H9 (cell line): ENCODE measurements around the gene SHISA3. TPM values are rescaled to one million over a fixed set of nuclear protein-coding genes. Genes with fewer than 3 reads are reported as not detected.

Experiments
- DNase-seq: peaks from one replicate; pipeline ENCODE4 v3.0.0-alpha.2; 2017
- H2AFZ ChIP-seq: one replicate; pipeline ENCODE4 v1.6.1; 2013; ENCODE audit warnings: mild to moderate bottlenecking, low read length, control low read depth, moderate library complexity
- H2AK5ac ChIP-seq: 2 replicates; pipeline ENCODE4 v1.6.1; 2013; ENCODE audit warnings: low read length, control low read depth, mixed read lengths; ENCODE audit not compliant: insufficient read length
- H2BK120ac ChIP-seq: one replicate; pipeline ENCODE4 v1.6.1; 2013; ENCODE audit warnings: low read depth, mild to moderate bottlenecking, low read length, control low read depth, inconsistent platforms; ENCODE audit not compliant: poor library complexity, severe bottlenecking
- H2BK12ac ChIP-seq: 2 replicates; pipeline ENCODE4 v1.6.1; 2013; ENCODE audit warnings: low read length, control low read depth, mixed read lengths, low read depth; ENCODE audit not compliant: insufficient read length
- H2BK15ac ChIP-seq: 2 replicates; pipeline ENCODE4 v1.6.1; 2013; ENCODE audit warnings: low read depth, low read length, control low read depth
- H2BK20ac ChIP-seq: one replicate; pipeline ENCODE4 v1.6.1; 2013; ENCODE audit warnings: low read depth, mild to moderate bottlenecking, low read length, control low read depth, inconsistent platforms; ENCODE audit not compliant: poor library complexity, severe bottlenecking
- H2BK5ac ChIP-seq: 2 replicates; pipeline ENCODE4 v1.6.1; 2013; ENCODE audit warnings: low read length, control low read depth, mixed read lengths; ENCODE audit not compliant: insufficient read length
- H3K14ac ChIP-seq: 2 replicates; pipeline ENCODE4 v1.6.1; 2013; ENCODE audit warnings: low read length, control low read depth; ENCODE audit not compliant: insufficient read depth
- H3K18ac ChIP-seq: 2 replicates; pipeline ENCODE4 v1.6.1; 2013; ENCODE audit warnings: low read depth, mild to moderate bottlenecking, mixed read lengths, low read length, control low read depth; ENCODE audit not compliant: insufficient read length
- H3K23ac ChIP-seq: 2 replicates; pipeline ENCODE4 v1.6.1; 2013; ENCODE audit warnings: low read length, control low read depth, mixed read lengths, low read depth; ENCODE audit not compliant: insufficient read length
- H3K23me2 ChIP-seq: 2 replicates; pipeline ENCODE4 v1.6.1; 2013; ENCODE audit warnings: low read depth, mild to moderate bottlenecking, mixed read lengths, low read length, control low read depth; ENCODE audit not compliant: insufficient read length, poor library complexity, severe bottlenecking
- H3K27ac ChIP-seq: 2 replicates; pipeline ENCODE4 v1.5.1; 2013; ENCODE audit warnings: low read length, control low read depth, mixed read lengths, low read depth; ENCODE audit not compliant: insufficient read length
- H3K27me3 ChIP-seq: 2 replicates; pipeline ENCODE4 v1.6.1; 2013; ENCODE audit warnings: low read length, control low read depth, inconsistent platforms; ENCODE audit not compliant: insufficient read depth
- H3K4ac ChIP-seq: 2 replicates; pipeline ENCODE4 v1.6.1; 2013; ENCODE audit warnings: low read depth, mild to moderate bottlenecking, control low read depth, inconsistent platforms, low read length, moderate library complexity
- H3K4me1 ChIP-seq: 2 replicates; pipeline ENCODE4 v1.6.1; 2013; ENCODE audit warnings: low read length, control low read depth, inconsistent platforms; ENCODE audit not compliant: insufficient read depth
- H3K4me2 ChIP-seq: 2 replicates; pipeline ENCODE4 v1.6.1; 2013; ENCODE audit warnings: low read length, control low read depth, mixed read lengths; ENCODE audit not compliant: insufficient read length, insufficient read depth
- H3K56ac ChIP-seq: 2 replicates; pipeline ENCODE4 v1.6.1; 2013; ENCODE audit warnings: low read depth, mild to moderate bottlenecking, mixed read lengths, low read length, control low read depth; ENCODE audit not compliant: insufficient read length
- H3K79me1 ChIP-seq: 2 replicates; pipeline ENCODE4 v1.6.1; 2013; ENCODE audit warnings: low read depth, mild to moderate bottlenecking, moderate library complexity, low read length, control low read depth, inconsistent platforms; ENCODE audit not compliant: insufficient read depth, poor library complexity, severe bottlenecking
- H3K79me2 ChIP-seq: 2 replicates; pipeline ENCODE4 v1.6.1; 2013; ENCODE audit warnings: low read length, control low read depth, inconsistent platforms; ENCODE audit not compliant: insufficient read depth
- H3K9ac ChIP-seq: 2 replicates; pipeline ENCODE4 v1.6.1; 2013; ENCODE audit warnings: low read length, control low read depth, mixed read lengths; ENCODE audit not compliant: insufficient read length; ENCODE audit errors: extremely low read depth
- H3K9me3 ChIP-seq: one replicate; pipeline ENCODE4 v1.6.1; 2013; ENCODE audit warnings: low read depth, low read length, inconsistent platforms; ENCODE audit not compliant: control insufficient read depth
- H3T11ph ChIP-seq: one replicate; pipeline ENCODE4 v1.6.1; 2013; ENCODE audit warnings: mild to moderate bottlenecking, low read length, control low read depth, inconsistent platforms
- H4K20me1 ChIP-seq: one replicate; pipeline ENCODE4 v1.6.1; 2013; ENCODE audit not compliant: control insufficient read depth, insufficient read length, insufficient read depth
- H4K5ac ChIP-seq: 2 replicates; pipeline ENCODE4 v1.6.1; 2013; ENCODE audit warnings: low read depth, mild to moderate bottlenecking, mixed read lengths, low read length, control low read depth; ENCODE audit not compliant: insufficient read length
- H4K8ac ChIP-seq: replicated peaks from 2 replicates; pipeline ENCODE4 v1.6.1; 2013; ENCODE audit warnings: low read length, control low read depth, mixed read lengths, low read depth; ENCODE audit not compliant: insufficient read length
- H4K91ac ChIP-seq: 2 replicates; pipeline ENCODE4 v1.6.1; 2013; ENCODE audit warnings: low read depth, mild to moderate bottlenecking, moderate library complexity, mixed read lengths, low read length, control low read depth; ENCODE audit not compliant: insufficient read length
- H3K27ac Mint-ChIP-seq, 3 experiments: 2 replicates in 2 of 3; 3 replicates in 1 of 3; pipeline ENCODE4 v1.8.0; 2020 to 2021; ENCODE audit warnings: mixed read lengths in 3 of 3, mild to moderate bottlenecking in 1 of 3, moderate library complexity in 1 of 3
- H3K27me3 Mint-ChIP-seq: 2 replicates; pipeline ENCODE4 v1.8.0; 2021; ENCODE audit warnings: low read depth, mild to moderate bottlenecking, moderate library complexity, mixed read lengths
- H3K36me3 Mint-ChIP-seq, 3 experiments: 2 replicates in 2 of 3; 3 replicates in 1 of 3; pipeline ENCODE4 v1.8.0; 2020 to 2021; ENCODE audit warnings: low read depth in 3 of 3, mixed read lengths in 3 of 3; ENCODE audit not compliant: insufficient read depth in 1 of 3
- H3K4me1 Mint-ChIP-seq, 2 experiments: 2 replicates each; pipeline ENCODE4 v1.8.0; 2020; ENCODE audit warnings: mixed read lengths in 2 of 2
- H3K4me3 Mint-ChIP-seq, 2 experiments: 2 replicates in 1 of 2; 3 replicates in 1 of 2; pipeline ENCODE4 v1.8.0; 2020 to 2021; ENCODE audit warnings: mild to moderate bottlenecking in 2 of 2, mixed read lengths in 2 of 2, moderate library complexity in 1 of 2
- H3K9me3 Mint-ChIP-seq, 2 experiments: 2 replicates in 1 of 2; 3 replicates in 1 of 2; pipeline ENCODE4 v1.8.0; 2020; ENCODE audit warnings: mild to moderate bottlenecking in 2 of 2, mixed read lengths in 2 of 2, moderate library complexity in 1 of 2
- WGBS: extraction: QIAGEN DNeasy Blood & Tissue Kit; methylation state at CpG from one replicate; pipeline ENCODE4 v1.1.7; 2013; ENCODE audit warnings: missing lambda C conversion rate, low lambda C conversion rate, mixed read lengths; ENCODE audit not compliant: insufficient read length; ENCODE audit errors: extremely low coverage; 5-methylcytosine and 5-hydroxymethylcytosine counted together
- total RNA-seq: library from RNA; stranded (reverse); gene quantifications from 2 replicates; pipeline ENCODE4 v1.2.1, GENCODE V29; 2021
- TF ChIP-seq, protein P1 (sequence below): fragments of 200-600 bp; sonication (generic); conservative IDR thresholded peaks from 3 replicates; pipeline ENCODE4 v1.8.0; 2021; ENCODE audit warnings: antibody characterized with exemption, mild to moderate bottlenecking

The SHISA3 gene
- total RNA-seq, 1 experiment from 2014 or later = 1.7 TPM

DNA sequence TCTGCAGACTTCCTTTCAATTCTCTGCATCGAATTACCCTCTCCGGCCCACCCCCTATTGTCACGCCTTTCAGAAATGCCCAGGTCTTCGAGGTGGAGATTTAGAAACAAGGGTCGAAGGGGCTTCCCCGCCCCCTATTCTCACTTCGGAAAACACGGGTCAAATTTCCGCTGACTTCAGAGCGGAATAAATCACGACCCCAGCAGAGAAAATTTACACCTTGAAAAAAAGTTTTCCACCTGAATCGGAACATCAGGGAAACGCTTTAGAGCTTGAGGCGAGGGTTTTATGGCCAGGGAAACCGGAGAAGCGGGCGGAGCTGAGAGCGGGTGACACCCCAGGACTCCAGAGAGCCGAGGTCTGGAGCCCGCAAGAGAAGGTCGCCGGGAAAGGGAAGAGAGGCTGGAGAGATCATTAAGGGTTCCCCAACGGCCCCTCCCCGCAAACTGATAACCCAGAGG lies 1.6 kb downstream of the SHISA3 start:
- H2AK5ac ChIP-seq = no peak overlapping the region
- H4K20me1 ChIP-seq = no peaks in the 10 kb centered on the region
- Mint-ChIP-seq H3K9me3 (no peaks in the 10 kb centered on the region; a peak in 1 of 5 replicates), H3K4me3 (peak overlapping the region; percentile 68 to 92), H3K4me1 (peaks cover 43 to 55% of the 10 kb centered on the region in 2 experiments), H3K27ac (peak overlapping the region in 2 of 3 experiments; percentile 27 to 80; a peak in 2 of 7 replicates), H3K36me3 (peaks cover 0 to 2% (median 0%) of the 10 kb centered on the region in 3 experiments; a peak in 1 of 7 replicates), H3K27me3 (peaks cover 85% of the 10 kb centered on the region)
- no peak overlapping the region for H4K5ac ChIP-seq
- no peak overlapping the region for H2BK12ac ChIP-seq
- H3K18ac ChIP-seq = no peak overlapping the region
- no peak overlapping the region for H3K56ac ChIP-seq
- TF ChIP-seq, protein P1, sequence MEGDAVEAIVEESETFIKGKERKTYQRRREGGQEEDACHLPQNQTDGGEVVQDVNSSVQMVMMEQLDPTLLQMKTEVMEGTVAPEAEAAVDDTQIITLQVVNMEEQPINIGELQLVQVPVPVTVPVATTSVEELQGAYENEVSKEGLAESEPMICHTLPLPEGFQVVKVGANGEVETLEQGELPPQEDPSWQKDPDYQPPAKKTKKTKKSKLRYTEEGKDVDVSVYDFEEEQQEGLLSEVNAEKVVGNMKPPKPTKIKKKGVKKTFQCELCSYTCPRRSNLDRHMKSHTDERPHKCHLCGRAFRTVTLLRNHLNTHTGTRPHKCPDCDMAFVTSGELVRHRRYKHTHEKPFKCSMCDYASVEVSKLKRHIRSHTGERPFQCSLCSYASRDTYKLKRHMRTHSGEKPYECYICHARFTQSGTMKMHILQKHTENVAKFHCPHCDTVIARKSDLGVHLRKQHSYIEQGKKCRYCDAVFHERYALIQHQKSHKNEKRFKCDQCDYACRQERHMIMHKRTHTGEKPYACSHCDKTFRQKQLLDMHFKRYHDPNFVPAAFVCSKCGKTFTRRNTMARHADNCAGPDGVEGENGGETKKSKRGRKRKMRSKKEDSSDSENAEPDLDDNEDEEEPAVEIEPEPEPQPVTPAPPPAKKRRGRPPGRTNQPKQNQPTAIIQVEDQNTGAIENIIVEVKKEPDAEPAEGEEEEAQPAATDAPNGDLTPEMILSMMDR = no peak
- no peak overlapping the region for H2BK120ac ChIP-seq
- no peak overlapping the region for H3K27ac ChIP-seq
- H3K23ac ChIP-seq = no peak overlapping the region
- no peak overlapping the region for H3K14ac ChIP-seq
- DNase-seq = peak; percentile 63
- no peaks in the 10 kb centered on the region for H3K9me3 ChIP-seq
- no peak overlapping the region for H3T11ph ChIP-seq
- peaks cover 42% of the 10 kb centered on the region for H3K27me3 ChIP-seq
- H2BK20ac ChIP-seq = no peak overlapping the region
- H3K79me1 ChIP-seq = no peaks in the 10 kb centered on the region
- no peak overlapping the region for H4K8ac ChIP-seq
- no peak overlapping the region for H3K4ac ChIP-seq
- peaks cover 32% of the 10 kb centered on the region for H3K23me2 ChIP-seq
- H2BK15ac ChIP-seq = no peak overlapping the region
- peak overlapping the region; percentile 57 for H3K4me2 ChIP-seq
- H2BK5ac ChIP-seq = no peak overlapping the region
- H3K79me2 ChIP-seq = no peaks in the 10 kb centered on the region
- no peak overlapping the region for H4K91ac ChIP-seq
- WGBS = no CpG with 5 or more reads among the region's 24 CpGs
- peaks cover 5% of the 10 kb centered on the region; the same call in 1 of the 2 replicates for H3K4me1 ChIP-seq
- H3K9ac ChIP-seq = no peak overlapping the region
- no peak overlapping the region for H2AFZ ChIP-seq
